Uterus (tissue), 2 donors: ENCODE measurements around the gene CDH12.

Experiments used
- CTCF ChIP-seq, 4 experiments: fragments of 200-600 bp in 2 of 4; fragments of 450-650 bp in 2 of 4; sonication (generic) in 2 of 4; IDR thresholded peaks; one replicate each; pipeline ENCODE4 v1.5.1; 2016 to 2019; ENCODE audit warnings: antibody characterized with exemption in 4 of 4, mild to moderate bottlenecking in 2 of 4, moderate library complexity in 1 of 4
- POLR2A ChIP-seq, 2 donors: fragments of 450-650 bp; IDR thresholded peaks; one replicate each; pipeline ENCODE4 v1.6.1; 2016; ENCODE audit warnings: antibody characterized with exemption in 2 of 2, mild to moderate bottlenecking in 1 of 2, moderate library complexity in 1 of 2

DNA sequence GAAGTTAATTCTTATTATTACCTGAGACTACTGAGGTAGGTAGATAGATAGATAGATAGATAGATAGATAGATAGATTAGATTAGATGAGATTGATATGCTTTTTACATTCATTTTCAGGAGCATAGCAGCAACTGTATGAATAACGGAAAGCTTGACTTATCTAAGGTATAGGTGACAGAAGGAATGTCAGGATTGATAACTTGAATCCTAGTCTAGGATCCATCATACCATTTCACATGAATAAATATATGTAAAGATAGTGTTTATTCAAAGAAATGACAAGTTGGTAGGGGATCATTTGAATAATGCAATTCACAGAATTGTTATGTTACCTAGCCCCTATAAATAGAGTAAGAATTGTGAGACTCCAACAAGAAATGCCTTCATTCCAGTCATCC, 1008.2 kb downstream of the CDH12 start:
- no peak for TF ChIP-seq CTCF (IDR thresholded peaks at IDR 0.05)
- no peak for TF ChIP-seq POLR2A (IDR thresholded peaks at IDR 0.05)
